ENCODE results near the gene CPPED1.

Gene CPPED1

GRCh38 chr16:12609937-12610699, 193.6 kb downstream of the CPPED1 start:
- no peak for DNase-seq

Data from nucleus accumbens (tissue), 56 donors.